NCI-H146 treated with DMSO at 0.1 percent for 48 hours (cell line): ENCODE results near the gene GPR34.

Experiments
- DNase-seq: peaks from one replicate; lab custom pipeline; 2025; ENCODE audit not compliant: unreplicated experiment; lab: John Stamatoyannopoulos, UW

GPR34 gene

DNA sequence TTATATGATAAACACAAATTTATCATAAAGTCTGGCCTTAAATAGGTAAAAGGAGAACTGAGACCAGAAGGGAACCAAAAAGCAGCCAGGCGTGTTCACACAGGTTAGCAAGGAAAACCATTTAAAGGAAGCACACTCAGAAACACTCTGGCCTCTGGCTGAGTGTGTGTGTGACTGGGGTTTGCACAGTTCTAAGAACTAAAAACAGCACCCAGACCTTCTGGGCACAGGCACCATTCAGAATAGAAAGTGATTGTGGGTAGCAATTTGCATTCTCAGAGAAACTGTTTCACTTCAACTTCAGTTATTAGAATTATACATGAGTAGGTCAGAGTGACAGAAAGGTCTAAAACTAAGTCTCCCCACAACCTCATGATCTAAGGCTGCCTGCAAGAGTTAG is 45.2 kb downstream of the GPR34 start:
- DNase-seq = no peak

DNA sequence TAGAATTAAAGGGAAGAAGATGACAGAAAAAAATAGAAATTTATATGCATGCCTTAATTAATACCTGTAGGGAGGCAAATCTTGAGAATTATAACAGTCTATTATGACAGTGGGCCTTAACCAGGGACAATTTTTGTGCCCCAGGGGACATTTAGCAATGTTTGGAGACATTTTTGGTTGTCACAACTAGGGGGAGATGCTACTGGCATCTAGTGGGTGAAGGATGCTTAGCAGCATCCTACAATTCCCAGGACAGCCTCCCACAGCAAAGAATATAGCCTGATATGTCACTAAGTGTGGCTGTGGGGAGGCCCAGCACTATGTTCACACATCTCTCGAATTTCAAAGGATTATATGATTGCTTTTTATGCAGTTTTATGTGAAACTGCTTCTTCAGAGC is 45.8 kb downstream of the GPR34 start:
- no peak for DNase-seq

DNA sequence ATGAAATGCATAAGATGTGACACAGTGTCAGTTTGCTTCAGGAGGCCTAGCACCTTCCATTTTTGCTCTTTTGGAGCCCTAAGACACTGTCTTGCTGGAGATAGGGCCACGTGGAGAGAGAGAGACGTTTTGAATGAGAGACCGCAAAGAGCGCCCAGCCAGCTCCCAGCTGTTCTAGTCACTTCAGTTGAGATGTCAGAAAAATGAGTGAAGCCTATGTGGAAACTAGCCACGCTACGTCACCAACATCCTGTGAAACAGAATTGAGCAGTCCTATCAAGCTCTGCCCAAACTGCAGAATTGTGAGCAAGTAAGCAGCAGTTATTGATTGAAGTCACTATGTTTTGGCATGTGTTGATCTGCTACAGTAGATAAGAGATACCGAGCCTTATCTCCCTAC is 48.3 kb downstream of the GPR34 start:
- DNase-seq = no peak

DNA sequence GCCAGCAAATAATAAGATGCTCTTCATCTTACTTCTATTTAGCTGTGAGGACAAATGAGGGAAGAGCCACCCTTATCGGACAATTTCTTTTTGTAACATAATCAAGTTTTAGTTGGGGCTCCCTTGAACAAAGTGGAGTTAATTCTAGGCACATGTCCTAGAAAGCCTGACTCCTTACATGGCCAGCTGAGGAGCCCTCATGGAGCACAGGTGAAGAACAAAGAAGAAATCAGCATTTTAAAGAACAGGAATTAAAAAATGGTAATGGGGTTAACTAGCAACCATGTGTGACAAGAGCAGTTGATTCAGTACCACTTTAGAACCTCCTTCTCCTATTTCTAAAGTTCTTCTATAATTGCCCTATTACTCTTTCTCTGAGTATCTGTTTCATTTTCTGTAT is 51.1 kb downstream of the GPR34 start:
- no peak for DNase-seq
